GM10847 (cell line): ENCODE measurements around the gene DUT.

Experiments used
- POLR2A ChIP-seq: IDR thresholded peaks from 2 replicates; pipeline ENCODE4 v1.6.1; 2011; ENCODE audit not compliant: insufficient read length; ENCODE audit errors: extremely low read depth

Gene DUT

DNA sequence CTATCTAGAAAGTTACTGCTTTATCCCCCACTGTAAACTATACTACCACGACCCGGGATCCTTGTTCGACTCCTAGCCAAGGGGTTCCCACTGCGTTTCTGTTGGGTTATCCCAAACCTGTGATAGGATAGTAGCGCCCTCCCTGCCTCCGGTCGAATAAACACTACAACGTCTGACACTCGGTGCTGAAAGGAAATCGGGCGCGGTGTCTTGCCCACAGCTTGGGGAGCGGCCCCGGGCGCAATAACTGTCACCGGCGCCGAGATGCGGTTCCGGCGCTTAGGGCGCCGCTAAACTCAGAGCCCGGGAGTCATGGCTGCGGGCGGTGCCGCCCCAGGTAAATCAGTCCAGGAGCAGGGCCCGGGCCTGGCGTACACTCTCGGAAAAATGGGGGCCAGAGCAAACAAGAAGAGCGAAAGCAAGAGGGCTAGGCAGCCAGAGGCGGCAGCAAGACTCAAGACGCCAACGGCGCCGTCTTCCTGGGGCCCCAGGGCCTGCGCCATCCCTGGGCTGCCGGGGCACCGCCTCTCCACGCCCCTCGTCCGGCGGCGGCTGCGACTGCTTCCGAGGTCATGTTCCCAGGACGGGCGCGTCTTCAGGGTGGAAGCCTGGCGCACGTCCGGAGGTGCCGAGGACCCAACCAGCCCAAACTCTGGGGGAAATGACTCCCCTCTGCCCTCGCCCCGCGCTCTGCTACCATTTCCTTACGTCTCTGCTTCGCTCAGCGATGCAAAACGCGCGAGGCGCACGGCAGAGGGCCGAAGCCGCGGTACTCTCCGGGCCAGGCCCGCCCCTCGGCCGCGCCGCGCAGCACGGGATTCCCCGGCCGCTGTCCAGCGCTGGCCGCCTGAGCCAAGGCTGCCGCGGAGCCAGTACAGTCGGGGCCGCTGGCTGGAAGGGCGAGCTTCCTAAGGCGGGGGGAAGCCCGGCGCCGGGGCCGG lies at the start of gene DUT:
Gene DUT (plus strand): TSS at position 575 of the 941 bp plus-strand sequence. CDS start 87 bp downstream, at position 662.
- peak; percentile 74 for TF ChIP-seq POLR2A

DNA sequence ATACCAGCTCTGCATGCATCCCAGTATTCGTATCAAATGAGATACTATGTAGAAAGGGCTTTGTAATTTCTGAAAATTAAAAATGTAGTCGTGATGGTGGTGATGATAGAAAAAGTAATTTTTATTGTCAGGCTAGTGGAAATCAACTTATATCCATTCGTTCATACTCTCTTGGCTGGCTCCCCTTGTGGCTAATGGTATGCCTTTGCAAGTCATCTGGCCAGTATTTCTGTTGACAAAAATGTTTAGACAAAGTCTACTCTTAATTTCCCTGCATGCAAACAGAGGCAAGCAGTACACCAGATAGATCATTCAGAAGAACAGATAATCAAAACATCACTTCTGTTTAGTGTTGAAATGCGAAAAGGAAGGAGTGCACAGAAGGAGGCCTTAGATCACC lies 49.6 kb upstream of the DUT start:
- TF ChIP-seq POLR2A: no peak

DNA sequence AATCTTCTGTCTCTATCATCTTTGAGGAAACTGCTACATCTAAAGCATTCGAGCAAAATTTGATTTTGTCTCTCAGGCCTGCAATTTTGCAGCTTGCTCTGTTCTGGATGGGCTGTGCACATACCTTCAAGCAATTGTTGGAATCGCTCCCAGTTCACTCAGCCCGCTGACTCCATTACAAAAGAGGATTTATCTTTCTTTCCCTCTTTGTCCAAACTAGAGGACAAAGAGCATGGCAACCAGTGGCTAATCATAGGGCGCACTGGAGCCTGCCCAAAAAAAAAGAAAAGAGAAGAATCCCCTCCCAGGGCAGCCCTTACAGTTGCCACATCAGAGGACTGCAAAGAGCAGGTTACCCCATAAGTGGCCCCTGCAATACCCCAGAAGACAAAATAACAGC lies 49.0 kb upstream of the DUT start:
- no peak for TF ChIP-seq POLR2A

DNA sequence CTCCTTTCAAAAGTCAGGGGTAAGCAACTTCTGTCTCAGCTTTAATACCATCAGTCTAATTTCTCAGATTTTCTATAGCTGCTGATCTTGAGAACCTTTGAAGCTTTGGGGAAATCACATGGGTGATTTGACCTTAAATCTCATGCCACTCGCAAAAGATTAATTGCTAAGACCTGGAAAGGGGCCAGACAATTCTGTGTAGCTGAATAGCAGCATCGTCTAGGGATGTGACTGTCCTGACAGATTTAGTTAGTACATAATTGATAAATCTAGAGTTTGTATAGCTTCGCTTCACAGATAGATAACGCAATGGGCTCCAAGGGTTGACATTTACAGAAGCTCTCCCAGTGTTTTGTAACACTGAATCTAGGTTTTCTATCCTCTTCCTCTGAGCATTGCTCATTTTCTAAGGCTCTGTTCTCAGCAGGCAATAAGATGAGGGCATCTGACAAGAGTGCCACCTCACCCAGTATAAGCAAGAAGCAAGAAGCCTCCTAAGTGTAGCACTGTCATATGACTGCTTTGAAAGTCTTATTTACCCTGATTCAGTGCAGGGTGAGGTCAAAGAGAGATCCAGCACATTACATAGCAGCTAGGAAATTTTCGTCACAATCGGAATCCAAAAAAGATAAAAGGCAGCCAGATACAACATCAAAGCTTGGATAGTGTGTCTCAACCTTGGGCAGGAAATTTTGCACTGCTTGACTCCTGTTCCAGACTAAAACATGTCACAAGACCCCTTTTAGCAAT lies 47.7 kb upstream of the DUT start:
- no peak for TF ChIP-seq POLR2A

DNA sequence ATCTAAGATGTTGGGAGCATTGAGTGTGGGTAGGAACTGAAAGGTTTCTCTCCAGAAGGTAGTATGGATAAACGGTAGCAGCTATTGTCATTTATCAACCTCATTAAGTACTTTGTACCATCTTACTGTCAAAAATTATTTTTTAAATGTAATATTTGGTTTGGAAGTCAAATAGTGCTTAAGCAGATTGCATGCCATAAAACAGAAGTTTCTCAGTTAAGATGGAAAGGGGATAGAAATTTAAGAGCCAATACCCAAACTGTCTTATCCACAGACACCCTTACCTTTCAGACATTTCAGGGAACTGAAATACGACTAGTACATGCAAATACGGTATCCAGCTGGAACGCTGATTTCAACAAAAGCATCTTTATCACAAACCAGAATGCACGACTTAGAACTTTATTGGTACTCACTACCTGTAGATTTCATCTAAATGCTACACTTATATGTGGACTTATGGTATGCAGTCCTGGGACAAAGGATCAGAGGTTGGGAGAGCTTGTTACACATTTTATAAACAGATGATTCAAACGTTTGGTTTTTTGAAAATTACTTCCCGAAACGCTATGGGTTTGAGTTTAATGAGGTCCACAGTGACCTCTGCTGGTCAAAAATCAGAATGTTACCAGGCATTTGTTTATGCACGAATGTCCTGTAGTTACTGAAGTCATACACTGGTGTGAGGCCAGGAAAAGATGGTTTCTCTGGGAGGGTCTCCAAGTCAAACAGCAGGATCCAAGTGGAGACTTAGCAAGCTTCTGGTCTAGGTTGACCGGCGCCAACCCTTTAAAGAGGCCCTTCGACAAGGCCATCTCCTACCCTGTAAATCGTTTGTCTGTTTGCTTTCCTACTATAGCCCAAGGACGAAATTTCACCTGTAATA lies 45.7 kb upstream of the DUT start:
- TF ChIP-seq POLR2A: no peak

DNA sequence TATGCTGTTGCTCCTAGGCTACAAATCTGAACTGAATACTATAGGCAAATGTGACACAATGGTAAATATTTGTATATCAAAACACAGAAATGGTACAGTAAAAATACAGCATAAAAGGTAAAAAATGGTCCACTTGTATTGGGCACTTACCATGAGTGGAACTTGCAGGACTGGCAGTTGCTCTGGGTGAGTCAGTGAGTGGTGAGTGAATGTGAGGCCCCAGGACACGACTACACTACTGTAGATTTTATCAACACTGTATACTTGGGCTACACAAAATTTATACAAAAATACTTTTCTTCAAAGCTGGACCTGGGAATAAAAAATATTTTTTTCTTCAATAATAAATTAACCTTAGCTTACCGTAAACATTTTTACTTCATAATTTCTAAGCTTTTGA lies 41.6 kb upstream of the DUT start:
- no peak for TF ChIP-seq POLR2A

DNA sequence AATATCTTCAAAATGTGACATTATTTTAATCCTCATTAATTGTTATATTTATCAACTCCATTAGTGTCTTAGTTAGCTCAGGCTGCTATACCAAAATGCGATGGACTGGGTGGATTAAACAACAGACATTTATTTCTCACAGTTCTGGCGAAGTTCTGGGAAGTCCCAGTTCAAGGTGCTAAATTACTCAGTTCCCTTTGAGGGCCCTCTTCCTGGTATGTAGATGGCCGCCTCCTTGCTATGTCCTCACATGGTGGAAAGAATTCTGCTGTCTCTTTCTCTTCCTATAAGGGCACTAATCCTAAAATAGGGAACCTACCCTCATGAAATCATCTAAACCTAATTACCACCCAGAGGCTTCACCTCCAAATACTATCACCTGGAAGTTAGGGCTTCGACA lies 38.8 kb upstream of the DUT start:
- no peak for TF ChIP-seq POLR2A

DNA sequence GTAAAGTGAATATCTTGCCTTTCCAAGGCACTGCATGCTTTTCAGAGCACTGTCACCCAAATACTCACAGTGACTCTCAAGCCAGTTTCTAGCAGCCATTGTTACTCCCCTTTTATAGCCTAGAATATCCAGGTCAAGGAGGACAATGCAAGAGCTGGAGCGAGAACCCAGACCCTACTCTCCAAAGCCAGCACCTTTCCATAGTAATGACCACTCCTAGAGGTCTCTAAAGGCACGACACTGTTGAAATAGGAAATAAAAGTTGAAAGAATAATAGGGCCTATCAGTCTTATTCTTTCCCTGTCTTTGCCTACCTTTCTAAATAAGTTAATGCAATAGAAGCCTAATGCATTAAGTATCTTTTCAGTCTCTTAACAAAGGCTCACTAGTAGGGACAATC lies 33.6 kb upstream of the DUT start:
- no peak for TF ChIP-seq POLR2A

DNA sequence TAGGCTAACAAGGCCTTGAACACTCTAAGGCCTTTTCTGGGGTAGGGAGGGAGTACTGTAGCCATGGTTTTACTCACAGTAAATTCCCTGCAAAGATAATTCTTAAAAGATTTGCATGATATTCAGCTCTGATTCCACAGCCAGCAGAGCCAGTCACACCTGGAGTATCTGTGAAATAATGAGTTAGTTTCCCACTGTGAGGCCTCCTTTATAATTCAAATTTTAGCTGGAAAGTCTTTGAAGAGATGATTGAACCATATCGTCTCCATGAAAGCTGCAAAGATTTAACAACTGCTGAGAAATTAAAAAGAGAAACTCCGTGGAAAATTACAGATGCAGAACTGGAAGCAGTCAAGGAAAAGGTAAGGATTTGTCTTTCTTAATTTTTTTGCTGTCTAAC lies 32.3 kb upstream of the DUT start:
- TF ChIP-seq POLR2A: no peak

DNA sequence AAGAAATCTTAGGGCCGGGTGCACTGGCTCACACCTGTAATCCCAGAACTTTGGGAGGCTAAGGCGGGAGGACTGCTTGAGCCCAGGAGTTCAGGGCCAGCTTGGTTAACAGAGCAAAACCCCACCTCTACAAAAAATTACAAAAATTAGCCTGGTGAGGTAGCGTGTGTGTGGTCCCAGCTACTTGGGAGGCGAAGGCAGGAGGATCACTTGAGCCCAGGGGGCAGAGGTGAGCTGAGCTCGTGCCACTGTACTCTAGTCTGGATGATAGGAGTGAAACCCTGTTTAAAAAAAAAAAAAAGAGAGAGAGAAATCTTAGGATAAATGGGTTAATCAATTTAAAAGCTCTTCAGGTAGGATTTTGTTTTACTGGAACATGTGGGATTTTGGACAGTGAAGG lies 31.2 kb upstream of the DUT start:
- TF ChIP-seq POLR2A: no peak

DNA sequence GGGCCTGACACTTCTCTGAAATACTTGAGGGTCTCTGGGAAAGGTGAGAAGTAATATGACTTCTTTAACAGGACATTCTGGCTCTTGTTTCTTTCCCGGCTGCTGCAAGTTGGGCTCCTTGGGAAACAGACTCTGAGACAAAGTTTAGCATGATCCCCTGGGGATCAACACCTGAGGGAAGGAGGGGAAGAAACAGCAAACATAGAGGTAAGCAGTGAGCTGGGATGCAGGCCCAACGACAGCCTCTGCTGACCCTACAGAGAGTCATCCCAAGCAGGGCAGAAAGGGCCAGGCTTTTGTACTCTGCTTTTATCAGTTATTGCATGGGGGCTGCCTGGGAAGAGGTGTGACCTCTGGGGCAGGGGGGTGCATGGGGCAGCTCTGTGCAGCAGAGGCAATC lies 26.8 kb upstream of the DUT start:
- TF ChIP-seq POLR2A: no peak

DNA sequence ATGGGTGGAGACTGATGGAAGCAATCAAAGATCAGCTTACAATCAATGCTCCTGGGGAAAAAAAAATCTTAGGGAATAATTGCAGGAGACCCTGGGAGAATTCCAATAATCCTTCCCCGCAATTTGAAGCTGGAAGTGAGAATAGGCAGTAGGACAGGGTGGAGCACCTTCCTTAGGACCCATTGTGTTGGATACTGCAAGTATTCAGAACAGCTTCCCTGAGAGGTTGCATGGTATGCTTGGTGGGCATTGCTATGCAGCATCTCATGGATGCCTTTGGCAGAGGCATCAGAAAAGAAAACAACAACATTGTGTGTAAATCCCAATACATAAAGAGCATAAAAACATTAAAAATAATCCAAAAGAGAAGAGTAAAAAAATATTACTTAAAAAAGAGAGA lies 24.6 kb upstream of the DUT start:
- TF ChIP-seq POLR2A: no peak

DNA sequence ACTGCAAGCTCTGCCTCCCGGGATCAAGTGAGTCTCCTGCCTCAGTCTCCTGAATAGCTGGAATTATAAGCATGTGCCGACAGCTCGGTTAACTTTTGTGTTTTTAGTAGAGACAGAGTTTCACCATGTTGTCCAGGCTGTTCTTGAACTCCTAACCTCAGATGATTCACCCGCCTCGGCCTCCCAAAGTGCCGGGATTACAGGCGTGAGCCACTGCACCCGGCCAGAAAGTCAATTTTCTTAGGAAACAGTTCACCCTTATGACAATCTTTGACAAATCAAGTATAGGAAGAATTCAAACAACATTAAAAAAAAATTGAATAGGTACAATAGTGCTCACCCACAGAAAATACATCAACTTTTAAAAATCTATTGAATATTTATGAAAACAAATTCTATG lies 23.6 kb upstream of the DUT start:
- no peak for TF ChIP-seq POLR2A

DNA sequence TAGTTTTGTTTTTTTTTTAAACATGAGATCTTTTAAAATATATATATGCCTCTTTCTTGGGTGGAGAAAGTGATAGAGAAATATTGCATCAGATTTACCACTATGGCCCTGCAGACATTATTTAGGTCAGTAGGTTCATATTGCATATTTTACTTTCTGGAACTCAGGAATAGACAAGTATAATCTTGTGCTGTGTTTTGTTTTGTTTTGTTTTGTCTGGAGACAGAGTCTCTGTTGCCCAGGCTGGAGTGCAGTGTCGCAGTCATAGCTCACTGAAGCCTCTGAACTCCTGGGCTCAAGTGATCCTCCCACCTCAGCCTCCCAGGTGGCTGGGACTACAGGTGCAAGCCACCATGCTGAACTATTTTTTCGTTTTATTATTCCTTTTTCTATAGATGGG lies 21.5 kb upstream of the DUT start:
- no peak for TF ChIP-seq POLR2A

DNA sequence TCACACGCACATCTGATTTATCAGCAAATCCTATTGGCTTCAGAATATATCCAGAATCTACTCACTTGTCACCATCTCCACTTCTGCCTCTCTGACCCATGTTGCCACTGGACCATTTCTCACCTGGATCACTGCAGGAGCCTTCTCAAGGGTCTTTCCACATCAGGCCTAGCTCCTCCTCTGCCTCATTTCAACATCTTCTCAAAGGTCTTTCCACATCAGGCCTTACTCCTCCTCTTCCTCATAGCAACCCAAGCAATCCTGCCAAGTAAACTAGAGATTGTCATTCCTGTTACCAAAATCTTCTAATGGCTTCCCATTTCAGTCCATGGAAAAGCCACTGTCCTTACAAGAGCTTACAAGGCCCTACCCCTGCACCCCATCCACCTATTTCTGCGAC lies 18.0 kb upstream of the DUT start:
- no peak for TF ChIP-seq POLR2A
